Smooth muscle cell of bladder (primary cell): ENCODE measurements around the gene LRRC39. TPM values are rescaled to one million over a fixed set of nuclear protein-coding genes. Genes with fewer than 3 reads are reported as not detected.

Experiments
- total RNA-seq: library from RNA; depleted of rRNA; stranded (reverse); fragments of >200 nt; gene quantifications from 2 replicates; pipeline ENCODE4 v1.2.3, GENCODE V29; 2014

Gene LRRC39
- total RNA-seq: 0.28 and 0.46 TPM in 2 replicates

DNA sequence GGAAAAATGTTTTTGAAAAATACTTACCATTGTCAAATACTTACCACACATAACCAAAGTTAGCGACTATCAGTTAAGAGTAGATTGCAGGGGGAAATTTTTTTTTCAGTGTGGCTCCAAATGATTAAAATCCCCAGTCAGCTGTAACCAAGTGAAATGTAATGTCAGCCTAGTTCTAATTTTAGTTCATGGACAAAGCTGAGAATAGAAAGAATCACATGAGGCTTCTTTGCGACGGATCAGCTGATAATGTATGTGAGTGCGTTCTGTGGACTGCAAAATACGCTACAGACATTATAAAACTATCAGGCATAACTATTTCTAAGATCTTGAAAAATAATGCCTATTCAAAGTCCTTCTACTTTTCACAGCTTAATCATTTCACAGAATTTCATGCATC is at the start of gene LRRC39:
Gene LRRC39, minus strand, starts transcription at position 166 of the 400 bp plus-strand sequence. CDS start 9,740 bp downstream, outside the sequence.

GRCh38 chr1:100132566-100133477 is 45.2 kb downstream of the LRRC39 start, which contains the start of the genes SASS6 and TRMT13:
SASS6 (minus strand) TSS chr1:100132930; CDS start chr1:100132814, 116 bp downstream.
TRMT13 (plus strand) TSS chr1:100133163; CDS start chr1:100133169, 6 bp downstream.

Other genes starting within 250 kb of the LRRC39 start
- 15.1 and 17.2 TPM in 2 replicates for gene SLC35A3, start 208.3 kb downstream of the LRRC39 start, total RNA-seq
- 1.1 and 1.4 TPM in 2 replicates for gene SASS6, start 45.3 kb downstream of the LRRC39 start, total RNA-seq
- gene TRMT13, start 45.1 kb downstream of the LRRC39 start, total RNA-seq: 9.7 and 16.6 TPM in 2 replicates
- 5.4 and 6.3 TPM in 2 replicates for gene DBT, start 71.6 kb upstream of the LRRC39 start, total RNA-seq
- 43.1 and 48.6 TPM in 2 replicates for gene RTCA, start 88.0 kb upstream of the LRRC39 start, total RNA-seq
- gene CDC14A, start 174.2 kb upstream of the LRRC39 start, total RNA-seq: 2.4 and 2.6 TPM in 2 replicates